ENCODE results near the gene TLK1.
"Not testable (repeated sequence)": the region's sequence is repeated elsewhere in the genome, so short reads cannot be mapped to it uniquely, and the experiment has no call there.

Gene TLK1

GRCh38 chr2:171141320-171141719 is 19.4 kb downstream of the TLK1 start:
- DNase-seq, result no peak

DNA sequence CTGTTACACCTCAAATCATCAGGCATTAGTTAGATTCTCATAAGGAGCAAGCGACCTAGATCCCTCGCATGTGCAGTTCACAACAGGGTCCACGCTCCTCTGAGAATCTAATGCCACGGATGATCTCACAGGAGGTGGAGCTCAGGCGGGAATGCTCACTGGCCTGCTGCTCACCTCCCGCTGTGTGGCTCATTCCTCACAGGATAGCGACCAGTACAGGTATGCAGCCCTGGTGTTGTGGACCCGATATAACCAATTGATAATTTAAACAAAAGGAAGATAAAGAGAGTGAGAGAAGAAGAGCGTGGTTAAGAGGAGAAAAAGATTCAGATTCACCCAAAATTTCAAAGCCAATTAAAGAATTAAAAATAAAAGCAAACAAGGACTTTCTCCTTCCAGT is 20.8 kb downstream of the TLK1 start:
- DNase-seq, result no peak

- DNase-seq, result no peak
Observed at GRCh38 chr2:171136024-171136423, 24.7 kb downstream of the TLK1 start.

- DNase-seq, result no peak
Observed at GRCh38 chr2:171134624-171135230, 26.0 kb downstream of the TLK1 start.

DNA sequence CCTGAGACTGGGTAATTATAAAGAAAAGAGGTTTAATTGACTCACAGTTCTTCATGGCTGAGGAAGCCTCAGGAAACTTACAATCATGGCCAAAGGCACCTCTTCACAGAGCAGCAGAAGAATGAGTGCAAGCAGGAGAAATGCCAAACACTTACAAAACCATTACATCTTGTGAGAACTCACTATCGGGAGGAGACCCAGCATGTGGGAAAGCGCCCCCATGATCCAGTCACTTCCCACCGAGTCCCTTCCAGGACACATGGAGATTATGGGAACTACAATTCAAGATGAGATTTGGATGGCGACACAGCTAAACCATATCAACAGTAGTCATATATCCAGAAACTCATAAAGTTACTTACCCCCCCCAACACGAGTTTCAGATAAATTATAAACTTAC is 28.6 kb downstream of the TLK1 start:
- DNase-seq, result no peak

DNA sequence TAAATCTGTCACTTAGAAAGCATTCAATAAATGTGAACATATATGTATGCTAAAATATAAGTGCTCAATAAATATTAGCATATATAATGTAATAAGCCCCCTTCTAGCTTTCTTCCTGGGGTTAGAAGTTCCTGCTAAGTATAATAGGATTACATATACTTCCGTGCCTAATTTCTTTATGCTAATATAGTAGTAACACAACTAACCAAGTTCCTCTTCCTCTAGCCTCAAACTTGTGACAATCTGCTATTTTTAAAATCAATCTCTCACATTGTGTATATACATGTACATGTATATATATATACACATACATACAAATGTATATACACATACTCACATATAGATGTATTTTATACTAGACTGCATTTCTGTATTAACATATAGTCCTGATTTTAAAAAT is 32.2 kb downstream of the TLK1 start:
- no peak for DNase-seq

- DNase-seq, result no peak
Observed at GRCh38 chr2:171124541-171124940, 36.2 kb downstream of the TLK1 start.

- no peak for DNase-seq
Observed at GRCh38 chr2:171109571-171109970, 51.1 kb downstream of the TLK1 start.

DNA sequence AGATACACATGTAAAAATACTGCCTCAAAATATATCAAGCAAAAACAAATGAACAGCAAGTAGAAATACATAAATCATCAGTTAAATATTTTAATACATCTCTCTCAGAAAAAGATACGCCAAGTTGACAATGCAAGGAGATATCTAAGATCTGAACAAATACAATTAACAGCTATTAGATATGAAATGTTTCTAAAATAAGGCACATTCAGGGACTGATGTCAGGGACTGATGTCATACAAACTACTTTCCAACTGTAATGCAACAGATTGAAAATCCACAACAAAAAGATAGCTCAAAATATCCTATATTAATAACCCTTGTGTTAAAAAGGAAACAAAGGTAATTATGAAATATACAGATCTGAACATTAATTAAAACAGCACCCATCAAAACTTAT is 51.7 kb downstream of the TLK1 start:
- no peak for DNase-seq

DNA sequence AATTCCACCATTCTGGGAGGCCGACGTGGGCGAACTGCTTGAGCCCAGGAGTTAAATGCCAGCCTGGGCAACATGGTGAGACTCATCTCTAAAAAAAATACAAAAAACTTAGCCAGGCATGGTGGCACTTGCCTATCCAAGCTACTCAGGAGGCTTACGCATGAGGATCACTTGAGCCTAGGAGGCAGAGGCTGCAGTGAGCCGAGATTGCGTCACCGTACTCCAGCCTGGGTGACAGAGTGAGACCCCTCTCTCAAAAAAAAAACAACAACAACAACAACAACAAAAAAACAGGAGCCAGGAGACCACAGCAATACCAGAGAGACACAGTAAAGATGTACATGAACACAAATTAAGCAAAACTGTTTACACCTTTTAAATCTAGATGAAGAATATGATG is 52.9 kb downstream of the TLK1 start:
- DNase-seq, result no peak

GRCh38 chr2:171104379-171104778 is 56.3 kb downstream of the TLK1 start:
- no peak for DNase-seq

GRCh38 chr2:171102802-171103201 is 57.9 kb downstream of the TLK1 start:
- no peak for DNase-seq

DNA sequence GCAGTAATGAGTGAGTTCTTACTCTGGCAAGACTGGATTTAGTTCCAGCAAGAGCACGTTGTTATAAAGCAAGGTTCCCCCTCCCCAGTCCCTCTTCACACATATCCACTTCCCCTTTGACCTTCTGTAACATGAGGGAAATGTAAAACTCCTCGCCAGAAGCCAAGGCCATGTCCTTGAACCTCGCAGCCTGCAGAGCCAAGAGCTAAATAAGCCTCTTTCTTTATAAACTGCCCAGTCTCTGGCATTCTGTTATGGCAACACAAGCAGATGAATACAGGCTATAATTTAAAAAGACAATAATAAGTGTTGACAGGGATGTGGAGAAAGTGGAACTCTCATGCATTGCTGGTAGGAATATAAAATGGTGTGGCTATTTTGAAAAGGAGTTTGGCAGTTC is 60.3 kb downstream of the TLK1 start:
- no peak for DNase-seq

- no peak for DNase-seq
Observed at GRCh38 chr2:171098607-171099006, 62.1 kb downstream of the TLK1 start.

DNA sequence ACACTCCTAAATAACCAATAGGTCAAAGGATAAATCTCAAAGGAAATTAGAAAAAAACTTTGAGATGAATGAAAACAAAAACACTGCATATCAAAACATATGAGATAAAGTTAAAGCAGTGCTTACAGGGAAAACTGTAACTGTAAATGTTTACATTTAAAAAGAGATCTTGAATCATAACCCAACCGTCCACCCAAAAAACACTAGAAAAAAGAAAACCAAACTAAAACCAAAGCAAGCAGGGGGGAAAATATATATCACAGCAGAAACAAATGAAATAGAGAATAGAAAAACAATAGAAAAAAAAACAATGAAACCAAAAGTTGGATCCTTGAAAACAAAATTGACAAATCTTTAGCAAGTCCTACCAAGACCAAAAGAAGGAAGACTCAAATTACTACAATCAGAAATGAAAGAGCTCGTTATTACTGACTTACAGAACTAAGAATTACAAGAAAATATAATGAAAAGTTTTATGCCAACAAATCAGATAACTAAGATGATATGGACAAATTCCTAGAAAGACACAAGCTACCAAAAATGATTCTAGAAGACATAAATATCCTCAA is 65.6 kb downstream of the TLK1 start:
- DNase-seq, result no peak

DNA sequence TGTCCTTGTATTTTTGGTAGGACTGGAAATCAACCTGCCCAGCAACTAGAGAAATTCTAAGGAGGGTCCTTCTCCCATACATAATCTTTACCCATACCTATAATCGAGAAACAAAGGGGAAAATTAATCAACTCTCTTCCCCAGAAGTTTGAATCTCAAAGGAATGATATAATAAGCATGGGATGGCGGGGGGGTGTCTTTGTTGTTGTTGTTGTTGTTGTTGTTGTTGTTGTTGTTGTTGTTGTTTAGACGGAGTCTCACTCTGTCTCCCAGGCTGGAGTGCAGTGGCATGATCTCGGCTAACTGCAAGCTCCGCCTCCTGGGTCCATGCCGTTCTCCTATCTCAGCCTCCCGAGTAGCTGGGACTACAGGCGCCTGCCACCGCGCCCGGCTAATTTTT is 69.2 kb downstream of the TLK1 start:
- DNase-seq, result not testable (repeated sequence)

DNA sequence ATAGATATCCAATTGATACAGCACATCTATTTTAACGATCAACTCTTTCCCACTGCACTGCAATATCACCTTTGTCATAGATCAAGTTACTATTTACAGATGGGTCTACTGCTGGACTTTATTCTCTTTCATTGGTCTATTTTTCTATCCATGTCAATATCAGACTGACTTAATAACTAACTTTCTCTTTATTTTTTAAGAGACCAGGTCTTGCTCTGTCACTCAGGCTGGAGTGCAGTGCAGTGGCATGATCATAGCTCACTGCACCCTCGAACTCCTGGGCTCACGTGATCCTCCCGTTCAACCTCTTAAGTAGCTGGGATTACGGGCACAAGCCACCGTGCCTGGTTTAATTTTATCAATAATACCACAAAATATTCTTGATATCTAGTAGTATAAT is 71.2 kb downstream of the TLK1 start:
- DNase-seq, result no peak

DNA sequence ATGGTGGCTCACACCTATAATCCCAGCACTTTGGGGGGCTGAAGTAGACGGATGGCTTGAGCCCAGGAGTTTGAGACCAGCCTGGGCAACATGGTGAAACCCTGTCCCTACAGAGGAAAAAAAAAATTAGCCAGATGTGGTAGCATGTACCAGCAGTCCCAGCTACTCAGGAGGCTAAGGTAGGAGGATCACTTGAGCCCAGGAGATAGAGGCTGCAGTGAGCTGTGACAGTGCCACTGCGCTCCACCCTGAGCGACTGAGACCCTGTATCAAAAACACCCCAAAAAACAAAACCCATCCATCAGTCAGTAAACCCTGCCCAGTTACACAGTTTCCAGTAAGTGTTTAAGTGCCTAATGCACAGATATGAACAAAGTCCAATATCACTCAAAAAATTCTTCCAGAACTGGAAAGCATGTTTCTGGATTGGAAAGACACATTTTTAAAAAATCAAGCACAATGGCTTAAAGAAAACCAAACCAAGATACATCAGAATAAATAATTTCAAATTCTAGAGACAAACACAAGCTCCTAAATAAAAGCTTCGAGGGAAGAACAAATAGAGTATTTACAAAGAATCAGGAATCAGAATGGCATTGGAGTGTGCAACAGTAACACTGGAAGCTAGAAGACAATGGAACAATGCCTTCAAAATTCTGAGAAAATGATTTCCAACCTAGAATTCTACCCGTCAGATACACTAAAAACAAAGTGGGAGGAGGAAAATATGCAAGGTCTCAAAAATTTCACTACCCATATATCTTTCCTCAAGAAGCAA is 72.4 kb downstream of the TLK1 start:
- no peak for DNase-seq

DNA sequence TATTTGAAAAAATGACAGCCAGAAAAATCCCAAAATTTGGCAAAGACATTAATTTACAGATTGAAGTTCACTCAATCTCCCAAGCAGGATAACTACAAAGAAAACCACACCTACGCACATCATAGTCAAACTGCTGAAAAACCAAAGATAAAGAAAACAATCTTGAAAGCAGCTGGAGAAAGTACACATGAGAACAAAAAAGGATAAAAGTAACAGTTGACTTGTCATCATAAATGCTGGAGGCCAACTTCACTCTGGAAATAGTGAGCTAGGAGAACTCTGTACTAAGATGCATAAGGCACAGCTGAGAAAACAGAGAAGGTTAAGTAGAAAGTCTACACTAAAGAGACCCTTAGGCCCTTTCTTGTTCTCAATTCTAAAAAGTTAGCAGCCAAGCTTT is 73.1 kb downstream of the TLK1 start:
- DNase-seq, result no peak

DNA sequence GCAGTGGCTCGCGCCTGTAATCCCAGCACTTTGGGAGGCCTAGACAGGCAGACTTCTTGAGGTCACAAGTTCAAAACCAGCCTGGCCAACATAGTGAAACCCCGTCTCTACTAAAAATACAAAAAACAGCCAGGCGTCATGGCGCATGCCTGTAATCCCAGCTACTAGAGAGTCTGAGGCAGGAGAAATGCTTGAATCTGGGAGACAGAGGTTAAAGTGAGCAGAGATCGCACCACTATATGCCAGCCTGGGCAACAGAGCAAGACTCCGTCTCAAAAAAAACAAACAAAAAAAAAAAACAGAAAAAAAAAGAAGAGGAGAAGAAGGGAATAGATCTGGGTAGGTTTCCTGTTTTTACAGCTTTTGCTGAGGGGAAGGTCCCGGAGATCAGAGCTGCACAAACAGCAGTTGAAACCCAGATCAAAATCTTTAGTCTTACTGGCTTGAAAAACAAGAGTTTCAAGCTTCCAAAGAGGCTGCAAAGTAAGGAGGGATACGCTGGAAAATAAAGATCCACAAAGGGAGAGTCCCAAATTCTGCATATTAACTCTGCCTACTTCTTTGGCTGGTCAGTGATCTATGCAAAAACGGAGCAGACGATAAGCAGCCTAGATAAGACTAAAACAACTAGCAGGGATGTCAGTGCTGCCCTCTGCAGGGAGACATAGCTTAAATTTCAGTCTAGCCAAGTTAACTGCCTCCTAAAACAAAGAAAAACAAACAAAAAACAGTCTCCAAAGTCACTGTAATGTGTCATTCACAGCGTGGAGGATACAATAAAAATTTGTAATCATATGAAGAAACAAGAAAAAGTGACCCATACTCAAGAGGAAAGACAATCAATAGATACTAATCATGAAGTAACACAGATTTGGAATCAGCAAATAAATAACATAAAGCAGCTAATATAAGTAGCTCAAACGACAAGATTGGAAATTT is 74.1 kb downstream of the TLK1 start:
- no peak for DNase-seq

GRCh38 chr2:171084128-171084527 is 76.6 kb downstream of the TLK1 start:
- no peak for DNase-seq

- no peak for DNase-seq
Observed at GRCh38 chr2:171083451-171083850, 77.2 kb downstream of the TLK1 start.

DNA sequence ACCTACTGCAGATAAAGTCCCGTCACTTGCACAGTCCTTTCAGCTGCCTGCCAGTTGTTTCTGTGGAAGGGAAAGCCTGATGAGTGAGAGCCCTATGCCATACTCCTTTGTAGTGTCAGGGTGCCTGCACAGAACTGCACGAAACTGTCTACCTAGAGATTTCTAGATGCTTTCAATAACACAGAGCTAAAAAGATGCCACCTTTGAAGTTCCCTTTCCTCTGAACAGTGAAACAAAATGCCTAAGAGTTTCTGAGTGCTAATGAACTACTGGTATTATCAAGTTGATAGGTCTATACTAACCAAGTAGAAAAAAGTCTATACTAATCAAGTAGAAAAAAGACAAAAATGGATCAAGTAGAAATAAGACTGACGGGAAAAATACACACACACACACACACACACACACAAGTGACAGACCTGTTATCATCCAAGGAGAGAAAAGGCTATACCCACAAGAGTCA is 79.0 kb downstream of the TLK1 start:
- DNase-seq, result no peak
